Measurements from ENCODE around the gene NFKB2. TPM values are rescaled to one million over a fixed set of nuclear protein-coding genes. Genes with fewer than 3 reads are reported as not detected.
A peak's percentile ranks its signal among the peaks of the same experiment; 100 is the strongest.

Gene NFKB2
- total RNA-seq, 1 donor from 2014 or later: 39.9 TPM

- Histone ChIP-seq H3K4me2 (ENCODE audit: low read length) (peak overlapping the region; percentile 92), H3K4me1 (ENCODE audit: insufficient read depth, low read length) (peaks cover 21% of the 10 kb centered on the region), H3K4me3 (ENCODE audit: insufficient read depth, low read depth, low read length) (peak overlapping the region; percentile 92), H4K20me1 (ENCODE audit: insufficient read depth, low read length) (peaks cover 10% of the 10 kb centered on the region), H3K27me3 (ENCODE audit: insufficient read depth, low read length) (peaks cover 8% of the 10 kb centered on the region), H3K27ac (ENCODE audit: low read depth, low read length) (no peak overlapping the region), H3K9ac (ENCODE audit: low read length) (no peak overlapping the region), H3K9me3 (ENCODE audit: insufficient read depth, low read depth, low read length) (no peaks in the 10 kb centered on the region), H2AFZ (ENCODE audit: low read depth, low read length) (peak overlapping the region; percentile 99), H3K36me3 (ENCODE audit: insufficient read depth, low read length) (no peaks in the 10 kb centered on the region), H3K79me2 (ENCODE audit: insufficient read depth, low read length) (peaks cover 9% of the 10 kb centered on the region)
- Mint-ChIP-seq H3K36me3 (ENCODE audit: low read depth, unreplicated experiment) (peaks cover 11% of the 10 kb centered on the region), H3K27ac (ENCODE audit: unreplicated experiment) (peak overlapping the region; percentile 80), H3K4me1 (ENCODE audit: low read depth, unreplicated experiment) (peaks cover 5% of the 10 kb centered on the region), H3K4me3 (ENCODE audit: unreplicated experiment) (peak overlapping the region; percentile 95), H3K27me3 (ENCODE audit: low read depth, unreplicated experiment) (peaks cover 20% of the 10 kb centered on the region), H3K9me3 (ENCODE audit: unreplicated experiment) (no peaks in the 10 kb centered on the region)
- FAIRE-seq (no peak), DNase-seq (ENCODE audit: low read depth) (no peak)
- TF ChIP-seq CTCF (IDR thresholded peaks at IDR 0.05; ENCODE audit: insufficient read depth, low read depth, low read length) (no peak), EZH2 (IDR thresholded peaks at IDR 0.05; ENCODE audit: insufficient read depth, low read length) (no peak)
Measured at GRCh38 chr10:102419269-102420180, 24.0 kb downstream of the NFKB2 start.

- H3K4me1 ChIP-seq (ENCODE audit: insufficient read depth, low read length): peaks cover 21% of the 10 kb centered on the region
- FAIRE-seq (no peak), DNase-seq (ENCODE audit: low read depth) (no peak)
- H2AFZ ChIP-seq (ENCODE audit: low read depth, low read length): peak overlapping the region; percentile 99
- Mint-ChIP-seq H3K4me1 (ENCODE audit: low read depth, unreplicated experiment) (peaks cover 5% of the 10 kb centered on the region), H3K9me3 (ENCODE audit: unreplicated experiment) (no peaks in the 10 kb centered on the region), H3K27me3 (ENCODE audit: low read depth, unreplicated experiment) (peaks cover 20% of the 10 kb centered on the region), H3K27ac (ENCODE audit: unreplicated experiment) (peak overlapping the region; percentile 94), H3K36me3 (ENCODE audit: low read depth, unreplicated experiment) (peaks cover 11% of the 10 kb centered on the region), H3K4me3 (ENCODE audit: unreplicated experiment) (peak overlapping the region; percentile 95)
- H3K79me2 ChIP-seq (ENCODE audit: insufficient read depth, low read length): peaks cover 9% of the 10 kb centered on the region
- peak overlapping the region; percentile 92 for H3K4me2 ChIP-seq (ENCODE audit: low read length)
- H3K9ac ChIP-seq (ENCODE audit: low read length): peak overlapping the region; percentile 79
- H4K20me1 ChIP-seq (ENCODE audit: insufficient read depth, low read length): peaks cover 10% of the 10 kb centered on the region
- no peaks in the 10 kb centered on the region for H3K9me3 ChIP-seq (ENCODE audit: insufficient read depth, low read depth, low read length)
- no peaks in the 10 kb centered on the region for H3K36me3 ChIP-seq (ENCODE audit: insufficient read depth, low read length)
- no peak overlapping the region for H3K27ac ChIP-seq (ENCODE audit: low read depth, low read length)
- no peak for TF ChIP-seq EZH2 (IDR thresholded peaks at IDR 0.05; ENCODE audit: insufficient read depth, low read length)
- no peak for TF ChIP-seq CTCF (IDR thresholded peaks at IDR 0.05; ENCODE audit: insufficient read depth, low read depth, low read length)
- H3K27me3 ChIP-seq (ENCODE audit: insufficient read depth, low read length): peaks cover 8% of the 10 kb centered on the region
- H3K4me3 ChIP-seq (ENCODE audit: insufficient read depth, low read depth, low read length): peak overlapping the region; percentile 92
Measured at GRCh38 chr10:102420181-102420713, 24.7 kb downstream of the NFKB2 start.

Data from astrocyte (in vitro differentiated cells and primary cell).